GM23338 (cell line): ENCODE data around the gene SRM. TPM values are rescaled to one million over a fixed set of nuclear protein-coding genes. Genes with fewer than 3 reads are reported as not detected.

Source experiments
- ATAC-seq: fragments of 200-7000 bp; cut with Tn5 transposase; 3 replicates; pipeline ENCODE4 v1.9.1; 2020
- DNase-seq: peaks from one replicate; pipeline ENCODE4 v3.0.0-alpha.2; 2015; ENCODE audit warnings: low spot score
- H2AFZ ChIP-seq: fragments of 200-600 bp; sonication (generic); 2 replicates; pipeline ENCODE4 v1.8.0; 2016; ENCODE audit warnings: antibody characterized with exemption, mild to moderate bottlenecking, moderate library complexity
- H3F3A ChIP-seq: fragments of 200-600 bp; sonication (generic); replicated peaks from 2 replicates; pipeline ENCODE4 v1.8.0; 2017; ENCODE audit warnings: antibody characterized with exemption, mixed run types, low read depth
- H3K27ac ChIP-seq: fragments of 200-600 bp; sonication (generic); 2 replicates; pipeline ENCODE4 v1.6.1; 2016; ENCODE audit warnings: low read depth
- H3K27me3 ChIP-seq: fragments of 200-600 bp; sonication (generic); 2 replicates; pipeline ENCODE4 v1.8.0; 2016; ENCODE audit warnings: mild to moderate bottlenecking, mixed run types, moderate library complexity; ENCODE audit not compliant: insufficient read depth
- H3K36me3 ChIP-seq: fragments of 200-600 bp; sonication (generic); 2 replicates; pipeline ENCODE4 v1.8.0; 2016; ENCODE audit warnings: mild to moderate bottlenecking; ENCODE audit not compliant: insufficient read depth
- H3K4me1 ChIP-seq: fragments of 200-600 bp; sonication (generic); 2 replicates; pipeline ENCODE4 v1.8.0; 2016; ENCODE audit warnings: mild to moderate bottlenecking, moderate library complexity; ENCODE audit not compliant: insufficient read depth
- H3K4me2 ChIP-seq: fragments of 200-600 bp; sonication (generic); 2 replicates; pipeline ENCODE4 v1.7.1; 2017; ENCODE audit warnings: mixed run types
- H3K4me3 ChIP-seq: fragments of 200-600 bp; sonication (generic); 2 replicates; pipeline ENCODE4 v1.6.1; 2016; ENCODE audit warnings: mixed run types
- H3K79me2 ChIP-seq: fragments of 200-600 bp; sonication (generic); replicated peaks from 2 replicates; pipeline ENCODE4 v1.8.0; 2017; ENCODE audit warnings: mild to moderate bottlenecking; ENCODE audit not compliant: insufficient read depth
- H3K9me2 ChIP-seq: fragments of 200-600 bp; sonication (generic); 2 replicates; pipeline ENCODE4 v1.8.0; 2017; ENCODE audit not compliant: insufficient read depth
- H4K20me1 ChIP-seq: fragments of 200-600 bp; sonication (generic); replicated peaks from 2 replicates; pipeline ENCODE4 v1.8.0; 2017; ENCODE audit warnings: mild to moderate bottlenecking; ENCODE audit not compliant: insufficient read depth
- H3K27ac Mint-ChIP-seq: 2 replicates; pipeline ENCODE4 v1.8.0; 2020; ENCODE audit warnings: inconsistent platforms, mild to moderate bottlenecking, moderate library complexity, mixed read lengths
- H3K27me3 Mint-ChIP-seq: 3 replicates; pipeline ENCODE4 v1.8.0; 2022; ENCODE audit warnings: low read depth, mild to moderate bottlenecking, moderate library complexity, mixed read lengths, inconsistent platforms; ENCODE audit not compliant: insufficient read depth, poor library complexity
- H3K36me3 Mint-ChIP-seq: 3 replicates; pipeline ENCODE4 v1.8.0; 2021; ENCODE audit warnings: low read depth, mild to moderate bottlenecking, inconsistent platforms, moderate library complexity, mixed read lengths
- H3K4me1 Mint-ChIP-seq: 3 replicates; pipeline ENCODE4 v1.8.0; 2020; ENCODE audit warnings: mild to moderate bottlenecking, inconsistent platforms, mixed read lengths
- H3K4me3 Mint-ChIP-seq: 3 replicates; pipeline ENCODE4 v1.8.0; 2021; ENCODE audit warnings: moderate library complexity, mild to moderate bottlenecking, inconsistent platforms, mixed read lengths
- H3K9me3 Mint-ChIP-seq: 3 replicates; pipeline ENCODE4 v1.8.0; 2020; ENCODE audit warnings: moderate library complexity, mild to moderate bottlenecking, inconsistent platforms, mixed read lengths
- CREB1 ChIP-seq: fragments of 250-450 bp; sonication (Bioruptor Pico); IDR thresholded peaks from 2 replicates; pipeline ENCODE4 v1.5.0; 2020; ENCODE audit warnings: low read depth, mild to moderate bottlenecking, moderate library complexity
- ETS1 ChIP-seq: IDR thresholded peaks from 2 replicates; pipeline ENCODE4 v1.6.1; 2016; ENCODE audit warnings: antibody characterized with exemption
- EZH2phosphoT487 ChIP-seq: fragments of 200-600 bp; sonication (generic); IDR thresholded peaks from one replicate; pipeline ENCODE4 v1.8.1; 2018; ENCODE audit warnings: antibody characterized with exemption; ENCODE audit not compliant: unreplicated experiment
- JUNB ChIP-seq: IDR thresholded peaks from one replicate; pipeline ENCODE4 v1.6.1; 2016; ENCODE audit warnings: antibody characterized with exemption; ENCODE audit not compliant: unreplicated experiment
- NANOG ChIP-seq: IDR thresholded peaks from 2 replicates; pipeline ENCODE4 v1.6.1; 2016; ENCODE audit warnings: antibody characterized with exemption, borderline replicate concordance
- polyA plus RNA-seq: library from polyadenylated mRNA; unstranded; fragments of >200 nt; fragmentation: Nextera tagmentation; extraction: Ambion mirVana; gene quantifications from 2 replicates; pipeline ENCODE4 v1.2.1, GENCODE V29; 2016
- total RNA-seq: library from RNA; depleted of rRNA; stranded (reverse); fragments of >200 nt; shearing (Covaris generic); gene quantifications from 2 replicates; pipeline ENCODE4 v1.2.3, GENCODE V29; 2014
- TF ChIP-seq, protein P1 (sequence below): fragments of 250-450 bp; sonication (Bioruptor Pico); IDR thresholded peaks from 2 replicates; pipeline ENCODE4 v1.5.0; 2020; ENCODE audit warnings: mild to moderate bottlenecking, moderate library complexity
- TF ChIP-seq, protein P2 (sequence below): IDR thresholded peaks from one replicate; pipeline ENCODE4 v1.6.1; 2018; ENCODE audit warnings: antibody characterized with exemption; ENCODE audit not compliant: unreplicated experiment

The SRM gene
- total and polyA plus RNA-seq, 2 experiments from 2014 or later: 170 to 253 TPM

DNA sequence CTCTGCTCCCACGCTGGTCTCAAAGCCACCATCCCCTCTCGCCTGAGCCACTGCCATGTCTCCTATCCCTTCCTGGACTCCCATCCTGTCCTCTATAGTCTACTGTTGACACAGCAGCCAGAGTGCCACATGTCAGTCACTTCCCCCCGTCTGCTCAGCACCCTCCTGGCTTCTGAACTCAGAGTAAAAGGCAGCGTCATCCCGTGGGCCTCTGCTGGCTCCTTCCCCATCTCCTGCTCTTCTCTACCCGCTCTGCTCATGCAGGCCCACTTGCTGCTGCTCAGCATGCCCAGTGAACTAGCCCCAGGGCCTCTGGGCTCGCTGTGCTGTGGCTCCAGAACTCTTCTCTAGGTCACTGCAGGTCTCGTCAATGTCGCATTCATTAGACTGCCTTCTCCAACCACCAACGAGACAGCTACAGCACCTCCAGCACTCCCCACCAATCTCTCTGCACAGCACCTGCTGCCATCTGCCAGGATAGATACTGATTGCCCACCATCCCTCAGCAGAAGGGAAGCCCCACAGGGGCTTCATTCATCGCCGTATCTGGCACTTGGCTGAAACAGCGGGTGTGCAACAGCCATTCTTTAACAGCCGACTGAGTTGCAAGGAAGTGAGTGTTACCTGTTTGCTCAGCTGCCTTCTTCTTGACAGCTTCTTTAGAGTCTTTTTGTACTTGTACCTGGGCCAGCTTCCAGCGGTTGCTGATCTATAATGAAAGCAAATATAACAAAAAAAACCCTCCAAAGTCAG, 11.8 kb upstream of the SRM start:
- ATAC-seq: no peak
- peak overlapping the region; percentile 43; the same call in 1 of the 2 replicates for H3K27ac Mint-ChIP-seq
- H3K36me3 ChIP-seq: peaks cover 53% of the 10 kb centered on the region
- H3K4me1 ChIP-seq: no peaks in the 10 kb centered on the region
- no peaks in the 10 kb centered on the region for H3K27me3 ChIP-seq
- H3K4me2 ChIP-seq: no peak overlapping the region
- H3K4me3 ChIP-seq: no peak overlapping the region
- no peaks in the 10 kb centered on the region for H3K9me3 Mint-ChIP-seq
- no peak overlapping the region for H3K4me3 Mint-ChIP-seq
- no peak for DNase-seq
- H3K27ac ChIP-seq: no peak overlapping the region
- peaks cover 5% of the 10 kb centered on the region for H4K20me1 ChIP-seq
- peaks cover 86% of the 10 kb centered on the region for H3K36me3 Mint-ChIP-seq
- H3K79me2 ChIP-seq: no peaks in the 10 kb centered on the region
- H3K9me2 ChIP-seq: no peaks in the 10 kb centered on the region
- H3K27me3 Mint-ChIP-seq: peaks cover 4% of the 10 kb centered on the region
- H3F3A ChIP-seq: peaks cover 8% of the 10 kb centered on the region; the same call in 1 of the 2 replicates
- H3K4me1 Mint-ChIP-seq: peaks cover 6% of the 10 kb centered on the region; the same call in 2 of the 3 replicates
- no peak for TF ChIP-seq NANOG
- TF ChIP-seq, protein P1, sequence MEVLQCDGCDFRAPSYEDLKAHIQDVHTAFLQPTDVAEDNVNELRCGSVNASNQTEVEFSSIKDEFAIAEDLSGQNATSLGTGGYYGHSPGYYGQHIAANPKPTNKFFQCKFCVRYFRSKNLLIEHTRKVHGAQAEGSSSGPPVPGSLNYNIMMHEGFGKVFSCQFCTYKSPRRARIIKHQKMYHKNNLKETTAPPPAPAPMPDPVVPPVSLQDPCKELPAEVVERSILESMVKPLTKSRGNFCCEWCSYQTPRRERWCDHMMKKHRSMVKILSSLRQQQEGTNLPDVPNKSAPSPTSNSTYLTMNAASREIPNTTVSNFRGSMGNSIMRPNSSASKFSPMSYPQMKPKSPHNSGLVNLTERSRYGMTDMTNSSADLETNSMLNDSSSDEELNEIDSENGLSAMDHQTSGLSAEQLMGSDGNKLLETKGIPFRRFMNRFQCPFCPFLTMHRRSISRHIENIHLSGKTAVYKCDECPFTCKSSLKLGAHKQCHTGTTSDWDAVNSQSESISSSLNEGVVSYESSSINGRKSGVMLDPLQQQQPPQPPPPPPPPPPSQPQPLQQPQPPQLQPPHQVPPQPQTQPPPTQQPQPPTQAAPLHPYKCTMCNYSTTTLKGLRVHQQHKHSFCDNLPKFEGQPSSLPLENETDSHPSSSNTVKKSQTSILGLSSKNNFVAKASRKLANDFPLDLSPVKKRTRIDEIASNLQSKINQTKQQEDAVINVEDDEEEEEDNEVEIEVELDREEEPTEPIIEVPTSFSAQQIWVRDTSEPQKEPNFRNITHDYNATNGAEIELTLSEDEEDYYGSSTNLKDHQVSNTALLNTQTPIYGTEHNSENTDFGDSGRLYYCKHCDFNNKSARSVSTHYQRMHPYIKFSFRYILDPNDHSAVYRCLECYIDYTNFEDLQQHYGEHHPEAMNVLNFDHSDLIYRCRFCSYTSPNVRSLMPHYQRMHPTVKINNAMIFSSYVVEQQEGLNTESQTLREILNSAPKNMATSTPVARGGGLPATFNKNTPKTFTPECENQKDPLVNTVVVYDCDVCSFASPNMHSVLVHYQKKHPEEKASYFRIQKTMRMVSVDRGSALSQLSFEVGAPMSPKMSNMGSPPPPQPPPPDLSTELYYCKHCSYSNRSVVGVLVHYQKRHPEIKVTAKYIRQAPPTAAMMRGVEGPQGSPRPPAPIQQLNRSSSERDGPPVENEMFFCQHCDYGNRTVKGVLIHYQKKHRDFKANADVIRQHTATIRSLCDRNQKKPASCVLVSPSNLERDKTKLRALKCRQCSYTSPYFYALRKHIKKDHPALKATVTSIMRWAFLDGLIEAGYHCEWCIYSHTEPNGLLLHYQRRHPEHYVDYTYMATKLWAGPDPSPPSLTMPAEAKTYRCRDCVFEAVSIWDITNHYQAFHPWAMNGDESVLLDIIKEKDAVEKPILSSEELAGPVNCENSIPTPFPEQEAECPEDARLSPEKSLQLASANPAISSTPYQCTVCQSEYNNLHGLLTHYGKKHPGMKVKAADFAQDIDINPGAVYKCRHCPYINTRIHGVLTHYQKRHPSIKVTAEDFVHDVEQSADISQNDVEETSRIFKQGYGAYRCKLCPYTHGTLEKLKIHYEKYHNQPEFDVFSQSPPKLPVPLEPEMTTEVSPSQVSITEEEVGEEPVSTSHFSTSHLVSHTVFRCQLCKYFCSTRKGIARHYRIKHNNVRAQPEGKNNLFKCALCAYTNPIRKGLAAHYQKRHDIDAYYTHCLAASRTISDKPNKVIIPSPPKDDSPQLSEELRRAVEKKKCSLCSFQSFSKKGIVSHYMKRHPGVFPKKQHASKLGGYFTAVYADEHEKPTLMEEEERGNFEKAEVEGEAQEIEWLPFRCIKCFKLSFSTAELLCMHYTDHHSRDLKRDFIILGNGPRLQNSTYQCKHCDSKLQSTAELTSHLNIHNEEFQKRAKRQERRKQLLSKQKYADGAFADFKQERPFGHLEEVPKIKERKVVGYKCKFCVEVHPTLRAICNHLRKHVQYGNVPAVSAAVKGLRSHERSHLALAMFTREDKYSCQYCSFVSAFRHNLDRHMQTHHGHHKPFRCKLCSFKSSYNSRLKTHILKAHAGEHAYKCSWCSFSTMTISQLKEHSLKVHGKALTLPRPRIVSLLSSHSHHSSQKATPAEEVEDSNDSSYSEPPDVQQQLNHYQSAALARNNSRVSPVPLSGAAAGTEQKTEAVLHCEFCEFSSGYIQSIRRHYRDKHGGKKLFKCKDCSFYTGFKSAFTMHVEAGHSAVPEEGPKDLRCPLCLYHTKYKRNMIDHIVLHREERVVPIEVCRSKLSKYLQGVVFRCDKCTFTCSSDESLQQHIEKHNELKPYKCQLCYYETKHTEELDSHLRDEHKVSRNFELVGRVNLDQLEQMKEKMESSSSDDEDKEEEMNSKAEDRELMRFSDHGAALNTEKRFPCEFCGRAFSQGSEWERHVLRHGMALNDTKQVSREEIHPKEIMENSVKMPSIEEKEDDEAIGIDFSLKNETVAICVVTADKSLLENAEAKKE (CRISPR knock-in tag): no peak
- H2AFZ ChIP-seq: no peak overlapping the region

- Mint-ChIP-seq H3K4me1 (peaks cover 6% of the 10 kb centered on the region; the same call in 2 of the 3 replicates), H3K27me3 (peaks cover 4% of the 10 kb centered on the region), H3K9me3 (no peaks in the 10 kb centered on the region), H3K27ac (0 out of 2 replicates have a peak overlapping the region, but pooled peaks have one; percentile 43), H3K4me3 (no peak overlapping the region), H3K36me3 (peaks cover 86% of the 10 kb centered on the region)
- Histone ChIP-seq H3K4me1 (no peaks in the 10 kb centered on the region), H3K36me3 (peaks cover 54% of the 10 kb centered on the region), H3K4me2 (no peak overlapping the region), H2AFZ (no peak overlapping the region), H3K4me3 (no peak overlapping the region), H3K27ac (no peak overlapping the region), H3K27me3 (no peaks in the 10 kb centered on the region), H3F3A (peaks cover 10% of the 10 kb centered on the region; the same call in 1 of the 2 replicates), H4K20me1 (peaks cover 7% of the 10 kb centered on the region), H3K79me2 (no peaks in the 10 kb centered on the region), H3K9me2 (no peaks in the 10 kb centered on the region)
- DNase-seq: no peak
- ATAC-seq: no peak
- TF ChIP-seq JUNB (no peak), EZH2phosphoT487 (no peak), ETS1 (no peak), CREB1 (CRISPR knock-in tag) (no peak)
- TF ChIP-seq, protein P2, sequence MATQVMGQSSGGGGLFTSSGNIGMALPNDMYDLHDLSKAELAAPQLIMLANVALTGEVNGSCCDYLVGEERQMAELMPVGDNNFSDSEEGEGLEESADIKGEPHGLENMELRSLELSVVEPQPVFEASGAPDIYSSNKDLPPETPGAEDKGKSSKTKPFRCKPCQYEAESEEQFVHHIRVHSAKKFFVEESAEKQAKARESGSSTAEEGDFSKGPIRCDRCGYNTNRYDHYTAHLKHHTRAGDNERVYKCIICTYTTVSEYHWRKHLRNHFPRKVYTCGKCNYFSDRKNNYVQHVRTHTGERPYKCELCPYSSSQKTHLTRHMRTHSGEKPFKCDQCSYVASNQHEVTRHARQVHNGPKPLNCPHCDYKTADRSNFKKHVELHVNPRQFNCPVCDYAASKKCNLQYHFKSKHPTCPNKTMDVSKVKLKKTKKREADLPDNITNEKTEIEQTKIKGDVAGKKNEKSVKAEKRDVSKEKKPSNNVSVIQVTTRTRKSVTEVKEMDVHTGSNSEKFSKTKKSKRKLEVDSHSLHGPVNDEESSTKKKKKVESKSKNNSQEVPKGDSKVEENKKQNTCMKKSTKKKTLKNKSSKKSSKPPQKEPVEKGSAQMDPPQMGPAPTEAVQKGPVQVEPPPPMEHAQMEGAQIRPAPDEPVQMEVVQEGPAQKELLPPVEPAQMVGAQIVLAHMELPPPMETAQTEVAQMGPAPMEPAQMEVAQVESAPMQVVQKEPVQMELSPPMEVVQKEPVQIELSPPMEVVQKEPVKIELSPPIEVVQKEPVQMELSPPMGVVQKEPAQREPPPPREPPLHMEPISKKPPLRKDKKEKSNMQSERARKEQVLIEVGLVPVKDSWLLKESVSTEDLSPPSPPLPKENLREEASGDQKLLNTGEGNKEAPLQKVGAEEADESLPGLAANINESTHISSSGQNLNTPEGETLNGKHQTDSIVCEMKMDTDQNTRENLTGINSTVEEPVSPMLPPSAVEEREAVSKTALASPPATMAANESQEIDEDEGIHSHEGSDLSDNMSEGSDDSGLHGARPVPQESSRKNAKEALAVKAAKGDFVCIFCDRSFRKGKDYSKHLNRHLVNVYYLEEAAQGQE: no peak
Measured at GRCh38 chr1:11070876-11071275, 11.1 kb upstream of the SRM start.
